Ishikawa (cell line): ENCODE data around the gene STK38L.

Experiments used
- CEBPB ChIP-seq: IDR thresholded peaks from 2 replicates; pipeline ENCODE4 v1.6.1; 2012
- CREB1 ChIP-seq: IDR thresholded peaks from 2 replicates; pipeline ENCODE4 v1.6.1; 2012; ENCODE audit warnings: low read depth
- EGR1 ChIP-seq: IDR thresholded peaks from 2 replicates; pipeline ENCODE4 v1.6.1; 2012
- EP300 ChIP-seq: IDR thresholded peaks from 2 replicates; pipeline ENCODE4 v1.6.1; 2012; ENCODE audit warnings: borderline replicate concordance
- NFIC ChIP-seq: IDR thresholded peaks from 2 replicates; pipeline ENCODE4 v1.6.1; 2012
- RAD21 ChIP-seq: IDR thresholded peaks from 2 replicates; pipeline ENCODE4 v1.6.1; 2012; ENCODE audit warnings: low read depth
- TCF12 ChIP-seq: IDR thresholded peaks from 2 replicates; pipeline ENCODE4 v1.6.1; 2012; ENCODE audit warnings: low read depth
- YY1 ChIP-seq: IDR thresholded peaks from 2 replicates; pipeline ENCODE4 v1.6.1; 2012; ENCODE audit warnings: low read depth
- TF ChIP-seq, protein P1 (sequence below): IDR thresholded peaks from 2 replicates; pipeline ENCODE4 v1.6.1; 2012
- TF ChIP-seq, protein P2 (sequence below): IDR thresholded peaks from 2 replicates; pipeline ENCODE4 v1.6.1; 2012
- TF ChIP-seq, protein P3 (sequence below): IDR thresholded peaks from 2 replicates; pipeline ENCODE4 v1.6.1; 2012; ENCODE audit warnings: low read depth, mild to moderate bottlenecking

DNA sequence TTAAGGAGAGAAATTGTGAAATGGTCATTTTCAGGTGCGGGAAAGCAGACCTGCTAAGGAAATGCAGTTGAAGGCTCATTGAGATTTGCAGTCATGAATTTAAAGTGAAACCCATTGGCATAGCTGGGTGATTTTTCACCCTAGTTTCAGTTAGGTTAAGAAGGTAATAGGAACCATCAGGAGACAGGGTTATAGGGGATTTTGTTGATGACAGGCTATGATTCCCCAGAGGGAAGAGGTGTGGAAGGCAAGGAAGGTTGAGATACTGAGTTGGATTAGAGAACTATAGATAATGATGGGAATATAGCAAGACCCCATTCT is 65.9 kb downstream of the STK38L start:
- TF ChIP-seq CEBPB (no peak), CREB1 (no peak), RAD21 (no peak), NFIC (no peak), YY1 (no peak), TCF12 (no peak), EGR1 (no peak), EP300 (no peak)
- TF ChIP-seq, protein P1, sequence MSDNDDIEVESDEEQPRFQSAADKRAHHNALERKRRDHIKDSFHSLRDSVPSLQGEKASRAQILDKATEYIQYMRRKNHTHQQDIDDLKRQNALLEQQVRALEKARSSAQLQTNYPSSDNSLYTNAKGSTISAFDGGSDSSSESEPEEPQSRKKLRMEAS, result no peak
- TF ChIP-seq, protein P2, sequence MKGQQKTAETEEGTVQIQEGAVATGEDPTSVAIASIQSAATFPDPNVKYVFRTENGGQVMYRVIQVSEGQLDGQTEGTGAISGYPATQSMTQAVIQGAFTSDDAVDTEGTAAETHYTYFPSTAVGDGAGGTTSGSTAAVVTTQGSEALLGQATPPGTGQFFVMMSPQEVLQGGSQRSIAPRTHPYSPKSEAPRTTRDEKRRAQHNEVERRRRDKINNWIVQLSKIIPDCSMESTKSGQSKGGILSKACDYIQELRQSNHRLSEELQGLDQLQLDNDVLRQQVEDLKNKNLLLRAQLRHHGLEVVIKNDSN, result no peak
- TF ChIP-seq, protein P3, sequence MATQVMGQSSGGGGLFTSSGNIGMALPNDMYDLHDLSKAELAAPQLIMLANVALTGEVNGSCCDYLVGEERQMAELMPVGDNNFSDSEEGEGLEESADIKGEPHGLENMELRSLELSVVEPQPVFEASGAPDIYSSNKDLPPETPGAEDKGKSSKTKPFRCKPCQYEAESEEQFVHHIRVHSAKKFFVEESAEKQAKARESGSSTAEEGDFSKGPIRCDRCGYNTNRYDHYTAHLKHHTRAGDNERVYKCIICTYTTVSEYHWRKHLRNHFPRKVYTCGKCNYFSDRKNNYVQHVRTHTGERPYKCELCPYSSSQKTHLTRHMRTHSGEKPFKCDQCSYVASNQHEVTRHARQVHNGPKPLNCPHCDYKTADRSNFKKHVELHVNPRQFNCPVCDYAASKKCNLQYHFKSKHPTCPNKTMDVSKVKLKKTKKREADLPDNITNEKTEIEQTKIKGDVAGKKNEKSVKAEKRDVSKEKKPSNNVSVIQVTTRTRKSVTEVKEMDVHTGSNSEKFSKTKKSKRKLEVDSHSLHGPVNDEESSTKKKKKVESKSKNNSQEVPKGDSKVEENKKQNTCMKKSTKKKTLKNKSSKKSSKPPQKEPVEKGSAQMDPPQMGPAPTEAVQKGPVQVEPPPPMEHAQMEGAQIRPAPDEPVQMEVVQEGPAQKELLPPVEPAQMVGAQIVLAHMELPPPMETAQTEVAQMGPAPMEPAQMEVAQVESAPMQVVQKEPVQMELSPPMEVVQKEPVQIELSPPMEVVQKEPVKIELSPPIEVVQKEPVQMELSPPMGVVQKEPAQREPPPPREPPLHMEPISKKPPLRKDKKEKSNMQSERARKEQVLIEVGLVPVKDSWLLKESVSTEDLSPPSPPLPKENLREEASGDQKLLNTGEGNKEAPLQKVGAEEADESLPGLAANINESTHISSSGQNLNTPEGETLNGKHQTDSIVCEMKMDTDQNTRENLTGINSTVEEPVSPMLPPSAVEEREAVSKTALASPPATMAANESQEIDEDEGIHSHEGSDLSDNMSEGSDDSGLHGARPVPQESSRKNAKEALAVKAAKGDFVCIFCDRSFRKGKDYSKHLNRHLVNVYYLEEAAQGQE, result no peak
